Bronchial epithelial cell (primary cell): ENCODE data around the gene P2RY14. TPM values are rescaled to one million over a fixed set of nuclear protein-coding genes. Genes with fewer than 3 reads are reported as not detected.

ENCODE experiments used
- DNase-seq: peaks from one replicate; pipeline ENCODE4 v3.0.0-alpha.2; 2010; ENCODE audit warnings: low read depth
- FAIRE-seq: peaks from 2 replicates; lab custom pipeline; 2011; peaks lifted over from hg19 to GRCh38; lab: Jason Lieb, UNC
- H3K27me3 ChIP-seq: 2 replicates; pipeline ENCODE4 v1.5.1; 2011; ENCODE audit warnings: low read length; ENCODE audit not compliant: control insufficient read depth, insufficient read depth
- H3K36me3 ChIP-seq: 2 replicates; pipeline ENCODE4 v1.5.1; 2011; ENCODE audit warnings: low read length; ENCODE audit not compliant: control insufficient read depth, insufficient read depth
- H3K4me3 ChIP-seq: 2 replicates; pipeline ENCODE4 v1.5.1; 2011; ENCODE audit warnings: mild to moderate bottlenecking, low read depth, low read length, control low read depth
- total RNA-seq: library from RNA; depleted of rRNA; stranded (reverse); fragments of >200 nt; gene quantifications from 2 replicates; pipeline ENCODE4 v1.2.1, GENCODE V29; 2014
- TF ChIP-seq, protein P1 (sequence below): IDR thresholded peaks from 2 replicates; pipeline ENCODE4 v1.5.1; 2011; ENCODE audit warnings: mild to moderate bottlenecking, moderate library complexity, low read length, control low read depth, inconsistent platforms; ENCODE audit not compliant: insufficient read depth, severe bottlenecking

The P2RY14 gene
- total RNA-seq, 1 donor from 2014 or later: not detected

DNA sequence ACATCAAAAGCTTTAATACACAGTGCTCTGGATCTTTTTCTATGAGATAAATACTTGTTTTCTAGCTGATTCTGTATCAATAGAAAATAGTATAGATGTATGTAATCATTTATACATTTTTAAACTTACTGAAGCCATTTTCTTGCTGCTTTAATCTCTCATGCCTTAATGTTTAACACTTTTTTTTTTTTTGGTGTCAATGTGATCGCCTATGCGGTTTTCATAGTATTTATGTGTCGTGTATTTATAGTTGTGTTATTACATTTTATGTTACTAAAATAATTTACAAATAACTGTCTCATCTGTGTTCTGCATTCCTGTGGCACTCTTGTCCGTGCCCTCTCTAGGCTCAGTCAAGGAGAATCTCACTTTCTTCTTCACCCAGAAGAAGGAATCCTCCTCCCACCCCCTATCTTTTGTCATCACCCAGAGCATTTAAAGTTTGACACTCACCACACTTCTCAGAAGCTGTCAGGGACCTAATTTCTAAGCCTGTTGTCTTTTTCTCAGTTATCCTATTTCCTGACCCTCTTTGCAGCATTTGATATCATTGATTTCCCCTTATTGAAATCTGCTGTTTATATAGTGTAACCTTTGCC is 54.0 kb downstream of the P2RY14 start:
- H3K36me3 ChIP-seq: no peaks in the 10 kb centered on the region
- DNase-seq (no peak), FAIRE-seq (no peak)
- no peak overlapping the region for H3K4me3 ChIP-seq
- TF ChIP-seq, protein P1, sequence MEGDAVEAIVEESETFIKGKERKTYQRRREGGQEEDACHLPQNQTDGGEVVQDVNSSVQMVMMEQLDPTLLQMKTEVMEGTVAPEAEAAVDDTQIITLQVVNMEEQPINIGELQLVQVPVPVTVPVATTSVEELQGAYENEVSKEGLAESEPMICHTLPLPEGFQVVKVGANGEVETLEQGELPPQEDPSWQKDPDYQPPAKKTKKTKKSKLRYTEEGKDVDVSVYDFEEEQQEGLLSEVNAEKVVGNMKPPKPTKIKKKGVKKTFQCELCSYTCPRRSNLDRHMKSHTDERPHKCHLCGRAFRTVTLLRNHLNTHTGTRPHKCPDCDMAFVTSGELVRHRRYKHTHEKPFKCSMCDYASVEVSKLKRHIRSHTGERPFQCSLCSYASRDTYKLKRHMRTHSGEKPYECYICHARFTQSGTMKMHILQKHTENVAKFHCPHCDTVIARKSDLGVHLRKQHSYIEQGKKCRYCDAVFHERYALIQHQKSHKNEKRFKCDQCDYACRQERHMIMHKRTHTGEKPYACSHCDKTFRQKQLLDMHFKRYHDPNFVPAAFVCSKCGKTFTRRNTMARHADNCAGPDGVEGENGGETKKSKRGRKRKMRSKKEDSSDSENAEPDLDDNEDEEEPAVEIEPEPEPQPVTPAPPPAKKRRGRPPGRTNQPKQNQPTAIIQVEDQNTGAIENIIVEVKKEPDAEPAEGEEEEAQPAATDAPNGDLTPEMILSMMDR: no peak
- H3K27me3 ChIP-seq: no peaks in the 10 kb centered on the region

DNA sequence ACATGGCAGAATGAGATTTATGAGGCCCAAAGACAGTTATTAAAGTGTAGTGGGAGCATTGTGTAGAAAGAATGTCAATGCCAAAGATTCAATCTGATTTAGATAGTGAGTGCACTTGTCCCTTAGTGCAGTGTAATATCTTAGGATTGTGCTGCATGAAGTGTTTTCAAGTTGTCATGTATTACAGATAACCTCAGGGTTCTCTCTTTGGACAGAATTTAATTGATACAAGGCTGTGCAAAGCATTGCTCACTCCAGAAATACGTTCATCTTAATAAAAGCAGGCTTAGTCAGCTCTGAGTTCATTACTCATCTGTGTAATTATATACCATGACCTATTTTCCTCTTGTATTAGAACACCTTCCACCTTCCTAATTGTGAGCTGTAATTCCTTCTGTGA is 59.3 kb downstream of the P2RY14 start:
- Histone ChIP-seq H3K36me3 (no peaks in the 10 kb centered on the region), H3K4me3 (no peak overlapping the region), H3K27me3 (no peaks in the 10 kb centered on the region)
- TF ChIP-seq, protein P1: no peak
- peak; percentile 99 for DNase-seq
- FAIRE-seq: no peak

DNA sequence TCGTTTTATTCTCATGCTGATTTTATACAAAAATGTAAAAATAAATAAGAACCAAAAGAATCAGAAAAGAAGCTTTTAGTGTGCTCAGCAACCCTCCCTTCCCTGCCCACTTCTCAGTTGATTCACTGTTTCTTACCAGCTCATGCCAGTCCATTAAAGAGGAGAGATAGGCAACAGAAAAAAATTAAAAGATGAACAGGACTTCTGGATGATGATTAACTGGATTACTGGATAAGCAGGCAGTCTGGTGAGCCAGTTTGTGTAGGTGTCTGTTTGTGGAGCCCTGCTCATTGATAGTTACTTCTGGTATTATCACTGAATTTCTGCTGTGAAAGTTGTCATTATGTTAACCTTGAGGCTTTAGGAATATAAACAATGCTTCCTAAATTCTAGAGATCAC is 60.2 kb downstream of the P2RY14 start:
- Histone ChIP-seq H3K4me3 (no peak overlapping the region), H3K36me3 (no peaks in the 10 kb centered on the region), H3K27me3 (no peaks in the 10 kb centered on the region)
- FAIRE-seq (no peak), DNase-seq (peak; percentile 30)
- TF ChIP-seq, protein P1: no peak

DNA sequence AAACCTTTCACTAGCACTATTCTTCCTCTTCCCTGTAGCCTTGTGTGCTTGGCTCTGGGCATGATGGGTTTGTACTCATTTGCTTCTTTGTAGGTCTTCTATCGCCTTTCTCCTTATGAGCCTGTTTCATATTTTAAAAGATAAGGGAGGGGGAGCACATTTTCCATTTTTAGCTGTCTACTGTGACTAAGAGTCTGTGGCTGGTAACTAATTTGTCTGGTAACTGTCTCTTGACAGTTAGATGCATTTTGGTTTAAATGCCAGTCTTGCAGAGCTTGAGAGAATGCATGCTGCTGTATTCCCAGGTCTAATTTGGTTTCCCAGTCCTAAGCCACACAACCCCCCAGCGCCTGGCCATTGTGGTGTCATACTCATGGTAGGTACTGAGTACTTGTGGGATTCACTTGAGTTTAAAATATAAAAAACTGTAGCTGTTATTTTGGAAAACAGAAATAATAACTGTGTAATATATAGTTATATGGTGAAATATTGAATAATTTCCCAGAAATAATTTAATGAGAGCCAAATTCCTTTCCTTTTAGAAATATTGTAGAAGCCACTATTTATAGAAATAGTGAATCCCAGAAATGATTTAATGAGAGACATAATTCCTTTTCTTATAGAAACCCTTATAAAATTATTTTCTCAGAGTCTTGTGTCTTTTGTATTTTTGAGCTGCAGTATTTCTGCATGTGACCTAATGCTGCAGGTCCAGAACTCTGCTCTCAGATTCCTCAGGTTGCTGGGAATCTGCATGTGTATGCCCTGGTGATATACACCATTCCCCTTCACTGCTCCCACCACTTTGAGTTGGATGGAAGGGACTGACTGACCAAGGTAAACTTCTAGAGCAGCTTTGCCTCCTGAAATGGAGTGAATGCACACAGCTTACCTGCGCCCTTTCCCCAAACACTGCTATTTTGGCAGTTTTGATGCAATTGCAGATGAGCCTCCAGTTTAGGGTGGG is 61.4 kb downstream of the P2RY14 start:
- H3K27me3 ChIP-seq: no peaks in the 10 kb centered on the region
- DNase-seq: no peak
- TF ChIP-seq, protein P1: no peak
- H3K4me3 ChIP-seq: no peak overlapping the region
- no peaks in the 10 kb centered on the region for H3K36me3 ChIP-seq
- FAIRE-seq: no peak

DNA sequence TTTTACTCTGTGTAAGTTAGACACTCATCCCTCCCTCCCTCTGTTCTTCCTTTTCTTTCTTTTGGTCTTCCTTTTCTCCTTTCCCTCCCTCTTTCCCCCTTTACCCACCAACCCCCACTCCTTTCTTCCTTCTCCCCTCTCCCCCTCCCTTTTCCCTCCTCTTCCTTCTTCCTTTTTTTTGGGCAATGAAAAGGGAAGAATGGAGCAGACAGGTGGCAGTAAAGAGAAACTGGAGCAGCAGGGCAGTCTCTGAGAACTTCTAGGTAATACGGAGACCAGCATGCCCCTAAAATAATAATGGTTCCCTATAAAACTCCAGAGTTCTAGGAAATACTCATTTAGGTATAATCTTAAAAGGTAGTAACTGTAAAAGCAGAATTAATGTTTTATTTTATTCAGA is 63.9 kb downstream of the P2RY14 start:
- Histone ChIP-seq H3K4me3 (no peak overlapping the region), H3K36me3 (no peaks in the 10 kb centered on the region), H3K27me3 (no peaks in the 10 kb centered on the region)
- DNase-seq (no peak), FAIRE-seq (no peak)
- TF ChIP-seq, protein P1: no peak
